ENCODE data around the gene CCDC3.

CCDC3 gene

GRCh38 chr10:12922117-12922900 is 79.2 kb downstream of the CCDC3 start:
- POLR2A ChIA-PET = no interaction called here
- TF ChIP-seq TARDBP (IDR thresholded peaks at IDR 0.05) = no peak
- no peak for TF ChIP-seq FOXK2 (IDR thresholded peaks at IDR 0.05)
- no peak for TF ChIP-seq NFRKB (IDR thresholded peaks at IDR 0.05)
- TF ChIP-seq PKNOX1 (IDR thresholded peaks at IDR 0.05) = no peak
- TF ChIP-seq FOXM1 (IDR thresholded peaks at IDR 0.05; ENCODE audit: borderline replicate concordance) = no peak
- no peak for TF ChIP-seq BHLHE40 (IDR thresholded peaks at IDR 0.05; ENCODE audit: borderline replicate concordance)
- CTCF ChIA-PET = no interaction called here
- no peak for DNase-seq (ENCODE audit: extremely low spot score)

- POLR2A ChIA-PET = no interaction called here
- CTCF ChIA-PET = no interaction called here
- no peak for TF ChIP-seq PKNOX1 (IDR thresholded peaks at IDR 0.05)
- no peak for TF ChIP-seq HDGF (IDR thresholded peaks at IDR 0.05; ENCODE audit: borderline replicate concordance)
- TF ChIP-seq FOXM1 (IDR thresholded peaks at IDR 0.05; ENCODE audit: borderline replicate concordance) = no peak
- TF ChIP-seq FOXK2 (IDR thresholded peaks at IDR 0.05) = no peak
- no peak for TF ChIP-seq NFRKB (IDR thresholded peaks at IDR 0.05)
- no peak for TF ChIP-seq SUZ12 (IDR thresholded peaks at IDR 0.05)
- no peak for TF ChIP-seq L3MBTL2 (conservative IDR thresholded peaks at IDR 0.05)
- no peak for TF ChIP-seq ELF4 (IDR thresholded peaks at IDR 0.05)
- no peak for TF ChIP-seq ZNF384 (IDR thresholded peaks at IDR 0.05)
- no peak for TF ChIP-seq ARNT (IDR thresholded peaks at IDR 0.05)
- TF ChIP-seq TARDBP (IDR thresholded peaks at IDR 0.05) = no peak
- TF ChIP-seq FOXA1 (IDR thresholded peaks at IDR 0.05) = no peak
- TF ChIP-seq LEF1 (IDR thresholded peaks at IDR 0.05; ENCODE audit: borderline replicate concordance) = no peak
- TF ChIP-seq BHLHE40 (IDR thresholded peaks at IDR 0.05; ENCODE audit: borderline replicate concordance) = no peak
- no peak for DNase-seq (ENCODE audit: extremely low spot score)
Measured at GRCh38 chr10:12921163-12921562, 80.3 kb downstream of the CCDC3 start.

- TF ChIP-seq LEF1 (IDR thresholded peaks at IDR 0.05; ENCODE audit: borderline replicate concordance) (no peak), L3MBTL2 (conservative IDR thresholded peaks at IDR 0.05) (no peak), HDGF (IDR thresholded peaks at IDR 0.05; ENCODE audit: borderline replicate concordance) (no peak), FOXM1 (IDR thresholded peaks at IDR 0.05; ENCODE audit: borderline replicate concordance) (no peak), PKNOX1 (IDR thresholded peaks at IDR 0.05) (no peak), NFRKB (IDR thresholded peaks at IDR 0.05) (no peak), SUZ12 (IDR thresholded peaks at IDR 0.05) (no peak), FOXK2 (IDR thresholded peaks at IDR 0.05) (no peak), ARNT (IDR thresholded peaks at IDR 0.05) (no peak)
- CTCF ChIA-PET = no interaction called here
- POLR2A ChIA-PET = no interaction called here
- no peak for DNase-seq (ENCODE audit: extremely low spot score)
Measured at GRCh38 chr10:12919574-12919973, 81.9 kb downstream of the CCDC3 start.

- DNase-seq (ENCODE audit: extremely low spot score) = no peak
- CTCF ChIA-PET = no interaction called here
- POLR2A ChIA-PET = no interaction called here
- TF ChIP-seq ELF4 (IDR thresholded peaks at IDR 0.05) = no peak
- no peak for TF ChIP-seq CTBP1 (IDR thresholded peaks at IDR 0.05; ENCODE audit: borderline replicate concordance)
- no peak for TF ChIP-seq FOXM1 (IDR thresholded peaks at IDR 0.05; ENCODE audit: borderline replicate concordance)
- TF ChIP-seq LEF1 (IDR thresholded peaks at IDR 0.05; ENCODE audit: borderline replicate concordance) = no peak
- no peak for TF ChIP-seq FOXA1 (IDR thresholded peaks at IDR 0.05)
- no peak for TF ChIP-seq L3MBTL2 (conservative IDR thresholded peaks at IDR 0.05)
- no peak for TF ChIP-seq BHLHE40 (IDR thresholded peaks at IDR 0.05; ENCODE audit: borderline replicate concordance)
- no peak for TF ChIP-seq ARNT (IDR thresholded peaks at IDR 0.05)
- TF ChIP-seq NFRKB (IDR thresholded peaks at IDR 0.05) = no peak
- TF ChIP-seq PKNOX1 (IDR thresholded peaks at IDR 0.05) = no peak
- no peak for TF ChIP-seq SUZ12 (IDR thresholded peaks at IDR 0.05)
- no peak for TF ChIP-seq TARDBP (IDR thresholded peaks at IDR 0.05)
- no peak for TF ChIP-seq FOXK2 (IDR thresholded peaks at IDR 0.05)
- no peak for TF ChIP-seq SP1 (IDR thresholded peaks at IDR 0.05)
- TF ChIP-seq HDGF (IDR thresholded peaks at IDR 0.05; ENCODE audit: borderline replicate concordance) = no peak
Measured at GRCh38 chr10:12916587-12916986, 84.9 kb downstream of the CCDC3 start.

GRCh38 chr10:12915637-12916168 is 85.8 kb downstream of the CCDC3 start:
- TF ChIP-seq SP1 (IDR thresholded peaks at IDR 0.05) (no peak), BHLHE40 (IDR thresholded peaks at IDR 0.05; ENCODE audit: borderline replicate concordance) (no peak), CTBP1 (IDR thresholded peaks at IDR 0.05; ENCODE audit: borderline replicate concordance) (no peak), FOXK2 (IDR thresholded peaks at IDR 0.05) (no peak), ZNF384 (IDR thresholded peaks at IDR 0.05) (no peak), ARNT (IDR thresholded peaks at IDR 0.05) (no peak), ELF4 (IDR thresholded peaks at IDR 0.05) (no peak), FOXM1 (IDR thresholded peaks at IDR 0.05; ENCODE audit: borderline replicate concordance) (no peak), LEF1 (IDR thresholded peaks at IDR 0.05; ENCODE audit: borderline replicate concordance) (no peak), NFRKB (IDR thresholded peaks at IDR 0.05) (no peak), SUZ12 (IDR thresholded peaks at IDR 0.05) (no peak), L3MBTL2 (conservative IDR thresholded peaks at IDR 0.05) (no peak), HDGF (IDR thresholded peaks at IDR 0.05; ENCODE audit: borderline replicate concordance) (no peak), FOXA1 (IDR thresholded peaks at IDR 0.05) (no peak), PKNOX1 (IDR thresholded peaks at IDR 0.05) (no peak)
- CTCF ChIA-PET = no interaction called here
- POLR2A ChIA-PET = no interaction called here
- DNase-seq (ENCODE audit: extremely low spot score) = no peak

Data from HEK293T (cell line).